Measurements from ENCODE around the gene SSTR3. TPM values are rescaled to one million over a fixed set of nuclear protein-coding genes. Genes with fewer than 3 reads are reported as not detected.

SSTR3 gene
- total and polyA plus RNA-seq, 2 donors (not counting 1 experiment from before 2014, with no cell fraction given) = 0.64 to 0.98 TPM

DNA sequence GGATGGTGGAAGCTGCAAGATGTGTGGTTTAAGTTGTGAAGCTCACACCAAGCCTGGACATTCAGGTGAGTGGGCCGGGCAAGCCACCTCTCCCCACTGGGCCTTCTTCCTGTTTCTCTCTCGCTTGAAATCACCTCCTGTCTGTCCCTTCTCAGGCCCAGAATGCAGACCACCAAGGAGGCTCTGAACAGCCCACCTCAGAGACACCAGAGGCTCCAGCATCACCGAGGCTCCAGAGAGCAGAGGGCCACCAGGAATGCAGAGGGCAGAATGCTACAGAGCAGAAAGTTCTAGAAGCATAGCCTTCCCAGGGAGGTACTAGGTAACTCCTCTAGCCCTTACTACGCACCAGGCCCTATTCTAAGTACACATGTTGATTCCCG, 47.8 kb downstream of the SSTR3 start:
- Histone ChIP-seq H2AFZ (ENCODE audit: insufficient read depth, low read depth, low read length, poor library complexity, severe bottlenecking) (peak overlapping the region; percentile 18), H3K36me3 (replicated peaks in 1 of 2; ENCODE audit: control extremely low read depth in 1 of 2, control insufficient read depth in 1 of 2, extremely low read depth in 1 of 2, insufficient read depth in 2 of 2, low read length in 1 of 2) (no peaks in the 10 kb centered on the region), H3K9me3 (ENCODE audit: control extremely low read depth in 1 of 3, control insufficient read depth in 2 of 3, insufficient read depth in 1 of 3, low read length in 2 of 3) (peaks cover 0 to 12% (median 6%) of the 10 kb centered on the region in 3 donors), H4K20me1 (ENCODE audit: control insufficient read depth, insufficient read depth, low read length, poor library complexity, severe bottlenecking) (no peaks in the 10 kb centered on the region), H3K79me2 (ENCODE audit: control insufficient read depth, insufficient read depth, low read length) (no peaks in the 10 kb centered on the region), H3K9ac (ENCODE audit: low read length) (no peak overlapping the region), H3K27me3 (replicated peaks in 1 of 4; ENCODE audit: control extremely low read depth in 1 of 4, control insufficient read depth in 3 of 4, insufficient read depth in 4 of 4, low read length in 3 of 4) (no peaks in the 10 kb centered on the region), H3K4me2 (replicated peaks; ENCODE audit: low read depth, low read length, poor library complexity, severe bottlenecking) (no peak overlapping the region), H3K4me1 (ENCODE audit: control insufficient read depth in 2 of 2, insufficient read depth in 2 of 2, low read length in 2 of 2) (peaks cover 17 to 49% of the 10 kb centered on the region in 2 donors), H3K4me3 (ENCODE audit: control extremely low read depth in 1 of 5, extremely low read depth in 1 of 5, insufficient read depth in 1 of 5, low read depth in 2 of 5, low read length in 4 of 5) (no peak overlapping the region), H3K27ac (ENCODE audit: low read length in 2 of 2) (no peak overlapping the region)
- peaks cover 4% of the 10 kb centered on the region for H3K27me3 Mint-ChIP-seq
- H3K9me3 Mint-ChIP-seq (ENCODE audit: insufficient read depth) = no peaks in the 10 kb centered on the region
- H3K27ac Mint-ChIP-seq = peak overlapping the region; percentile 63
- TF ChIP-seq, protein P1, sequence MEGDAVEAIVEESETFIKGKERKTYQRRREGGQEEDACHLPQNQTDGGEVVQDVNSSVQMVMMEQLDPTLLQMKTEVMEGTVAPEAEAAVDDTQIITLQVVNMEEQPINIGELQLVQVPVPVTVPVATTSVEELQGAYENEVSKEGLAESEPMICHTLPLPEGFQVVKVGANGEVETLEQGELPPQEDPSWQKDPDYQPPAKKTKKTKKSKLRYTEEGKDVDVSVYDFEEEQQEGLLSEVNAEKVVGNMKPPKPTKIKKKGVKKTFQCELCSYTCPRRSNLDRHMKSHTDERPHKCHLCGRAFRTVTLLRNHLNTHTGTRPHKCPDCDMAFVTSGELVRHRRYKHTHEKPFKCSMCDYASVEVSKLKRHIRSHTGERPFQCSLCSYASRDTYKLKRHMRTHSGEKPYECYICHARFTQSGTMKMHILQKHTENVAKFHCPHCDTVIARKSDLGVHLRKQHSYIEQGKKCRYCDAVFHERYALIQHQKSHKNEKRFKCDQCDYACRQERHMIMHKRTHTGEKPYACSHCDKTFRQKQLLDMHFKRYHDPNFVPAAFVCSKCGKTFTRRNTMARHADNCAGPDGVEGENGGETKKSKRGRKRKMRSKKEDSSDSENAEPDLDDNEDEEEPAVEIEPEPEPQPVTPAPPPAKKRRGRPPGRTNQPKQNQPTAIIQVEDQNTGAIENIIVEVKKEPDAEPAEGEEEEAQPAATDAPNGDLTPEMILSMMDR (IDR thresholded peaks at IDR 0.05) = no peak
- no peak for TF ChIP-seq EZH2 (IDR thresholded peaks at IDR 0.05; ENCODE audit: borderline replicate concordance, insufficient read depth, low read depth, low read length, poor library complexity, severe bottlenecking)
- ChIA-PET CTCF (interaction anchor here (0.9 to 7.1 kb wide), 9 partner anchors 8 to 101 kb away, joined by 3 to 83 read pairs (median 8); partner anchors contain the start of gene RAC2), POLR2A (no interaction called here)
- no peak for DNase-seq
- intact Hi-C loops (cut with micrococcal nuclease) = no loop called here
- peak overlapping the region; percentile 49 for H3K4me3 Mint-ChIP-seq
- no peak for ATAC-seq (ENCODE audit: low read depth)
- 72% methylated on average over 3 of the region's 5 CpGs for WGBS (ENCODE audit: insufficient coverage)
- H3K4me1 Mint-ChIP-seq = peaks cover 40% of the 10 kb centered on the region

DNA sequence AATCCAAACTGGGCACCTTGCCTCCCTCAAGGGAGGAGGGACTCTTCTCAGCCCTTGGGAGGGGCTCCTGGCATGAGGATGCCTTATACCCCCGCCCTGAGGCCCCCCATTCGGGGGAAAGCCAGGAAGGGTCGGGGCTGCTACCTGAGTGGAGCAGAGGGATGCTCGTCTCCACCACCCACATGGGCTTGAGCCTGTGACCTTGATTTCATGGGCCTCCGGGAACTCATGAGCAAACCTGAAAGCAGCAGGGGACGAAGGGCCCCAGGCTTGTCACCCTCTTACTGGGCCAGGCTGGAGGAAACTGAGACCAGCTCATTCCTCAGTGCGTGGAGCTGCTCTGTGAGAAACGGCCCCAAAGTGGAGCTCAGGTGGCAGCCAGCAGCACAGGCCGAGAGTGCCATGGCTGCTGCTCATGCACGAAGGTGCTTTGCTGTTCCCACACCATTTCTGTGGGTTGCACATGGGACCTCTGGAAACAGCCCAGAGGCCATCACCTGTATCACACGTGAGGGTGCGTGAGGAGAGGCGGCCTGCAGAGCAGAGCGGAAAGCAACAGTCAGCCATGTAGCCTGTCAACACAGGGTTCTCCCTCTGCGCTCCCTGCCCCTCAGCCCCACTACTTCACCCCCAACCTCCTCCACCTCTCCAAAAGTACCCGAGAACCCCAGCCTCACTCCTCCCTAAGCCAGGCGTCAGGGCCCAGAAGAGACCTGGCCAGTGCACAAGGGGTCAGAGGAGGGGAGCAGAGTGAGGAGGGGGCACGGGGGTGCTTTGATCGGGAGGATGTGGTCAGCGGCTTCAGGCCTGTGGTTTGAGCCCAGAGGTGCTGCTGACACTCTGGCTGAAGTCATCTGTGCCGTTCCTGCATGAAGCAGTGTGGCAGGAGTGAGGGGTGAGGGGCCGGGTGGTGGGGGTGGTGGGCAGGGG, 48.4 kb downstream of the SSTR3 start:
- intact Hi-C loops (cut with micrococcal nuclease) = no loop called here
- H3K4me3 ChIP-seq (ENCODE audit: control extremely low read depth in 1 of 5, extremely low read depth in 1 of 5, insufficient read depth in 1 of 5, low read depth in 2 of 5, low read length in 4 of 5) = no peak overlapping the region
- TF ChIP-seq, protein P1 (IDR thresholded peaks at IDR 0.05) = no peak
- ATAC-seq (ENCODE audit: low read depth) (no peak), DNase-seq (no peak)
- no peaks in the 10 kb centered on the region for H4K20me1 ChIP-seq (ENCODE audit: control insufficient read depth, insufficient read depth, low read length, poor library complexity, severe bottlenecking)
- H3K36me3 ChIP-seq (replicated peaks in 1 of 2; ENCODE audit: control extremely low read depth in 1 of 2, control insufficient read depth in 1 of 2, extremely low read depth in 1 of 2, insufficient read depth in 2 of 2, low read length in 1 of 2) = no peaks in the 10 kb centered on the region
- POLR2A ChIA-PET = interaction anchor here (0.9 kb wide), 1 partner anchor 84 kb away, joined by 3 read pairs; no protein-coding TSS in a partner anchor
- H3K27me3 ChIP-seq (replicated peaks in 1 of 4; ENCODE audit: control extremely low read depth in 1 of 4, control insufficient read depth in 3 of 4, insufficient read depth in 4 of 4, low read length in 3 of 4) = no peaks in the 10 kb centered on the region
- Mint-ChIP-seq H3K4me3 (no peak overlapping the region), H3K4me1 (peaks cover 40% of the 10 kb centered on the region), H3K27me3 (peaks cover 4% of the 10 kb centered on the region), H3K27ac (no peak overlapping the region), H3K9me3 (ENCODE audit: insufficient read depth) (no peaks in the 10 kb centered on the region)
- H3K79me2 ChIP-seq (ENCODE audit: control insufficient read depth, insufficient read depth, low read length) = no peaks in the 10 kb centered on the region
- peak overlapping the region; percentile 11 for H3K4me2 ChIP-seq (replicated peaks; ENCODE audit: low read depth, low read length, poor library complexity, severe bottlenecking)
- WGBS (ENCODE audit: insufficient coverage) = 59% methylated on average over 17 of the region's 22 CpGs
- CTCF ChIA-PET = interaction anchor here (0.9 to 7.1 kb wide), 12 partner anchors 11 to 403 kb away, joined by 3 to 83 read pairs (median 4); partner anchors contain the start of gene RAC2
- peak overlapping the region in 1 of 2 donors; percentile 24 for H3K27ac ChIP-seq (ENCODE audit: low read length in 2 of 2)
- peaks cover 0 to 12% (median 6%) of the 10 kb centered on the region in 3 donors for H3K9me3 ChIP-seq (ENCODE audit: control extremely low read depth in 1 of 3, control insufficient read depth in 2 of 3, insufficient read depth in 1 of 3, low read length in 2 of 3)
- peaks cover 17 to 49% of the 10 kb centered on the region in 2 donors for H3K4me1 ChIP-seq (ENCODE audit: control insufficient read depth in 2 of 2, insufficient read depth in 2 of 2, low read length in 2 of 2)
- peak overlapping the region; percentile 30 for H2AFZ ChIP-seq (ENCODE audit: insufficient read depth, low read depth, low read length, poor library complexity, severe bottlenecking)
- no peak overlapping the region for H3K9ac ChIP-seq (ENCODE audit: low read length)

Measured in B cell (primary cell).